Kidney tubule cell (primary cell): ENCODE results near the gene TRAPPC3.

Source experiments
- DNase-seq: peaks from one replicate; pipeline ENCODE4 v3.0.0-alpha.2; 2018; ENCODE audit warnings: low spot score

The TRAPPC3 gene

DNA sequence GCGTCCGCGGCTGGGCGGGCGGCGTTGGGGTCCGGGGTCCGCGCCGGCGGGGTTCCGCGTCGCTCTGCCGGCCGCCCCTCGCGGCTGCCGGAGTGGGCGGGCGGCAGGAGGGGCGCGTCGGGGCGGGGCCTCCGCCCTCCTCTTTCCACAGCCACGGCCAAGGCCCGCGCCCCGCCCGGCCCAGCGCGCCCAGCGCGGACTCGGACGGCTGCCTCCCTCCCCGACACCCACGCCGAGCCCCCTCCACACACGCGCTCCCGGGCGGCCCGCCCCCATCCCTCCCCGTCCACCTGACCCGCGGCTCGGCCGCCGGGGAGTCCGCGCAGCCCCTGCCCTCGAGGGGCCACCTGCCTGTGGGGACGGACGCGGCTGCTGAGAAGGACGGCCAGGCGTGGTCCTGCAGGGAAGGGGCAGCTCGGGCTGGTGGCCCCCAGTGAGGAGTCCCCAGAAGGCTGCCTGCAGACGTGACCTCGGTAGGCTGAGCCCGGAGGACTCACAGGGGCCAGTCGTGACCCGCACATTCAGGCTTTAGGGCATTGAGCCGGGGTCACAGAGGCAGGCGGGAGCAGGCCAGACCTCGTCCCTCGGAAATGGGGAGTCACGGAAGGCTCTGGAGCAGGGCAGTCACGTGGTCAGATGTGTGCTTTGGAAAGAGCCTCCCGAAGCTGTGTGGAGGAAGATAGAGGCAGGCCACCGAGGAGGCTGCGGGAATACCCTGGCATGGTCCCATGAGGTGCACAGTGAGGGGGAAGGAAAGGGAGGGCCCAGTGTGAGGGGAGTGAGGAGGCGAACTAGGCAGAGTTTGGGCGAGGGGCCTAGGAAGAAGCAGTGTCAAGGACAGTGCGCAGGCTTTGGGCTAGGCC, 23.9 kb downstream of the TRAPPC3 start, which contains the start of gene COL8A2:
COL8A2 (minus strand) TSS at position 94 of the 863 bp plus-strand sequence. CDS start 24,980 bp downstream, outside the sequence.
- no peak for DNase-seq

DNA sequence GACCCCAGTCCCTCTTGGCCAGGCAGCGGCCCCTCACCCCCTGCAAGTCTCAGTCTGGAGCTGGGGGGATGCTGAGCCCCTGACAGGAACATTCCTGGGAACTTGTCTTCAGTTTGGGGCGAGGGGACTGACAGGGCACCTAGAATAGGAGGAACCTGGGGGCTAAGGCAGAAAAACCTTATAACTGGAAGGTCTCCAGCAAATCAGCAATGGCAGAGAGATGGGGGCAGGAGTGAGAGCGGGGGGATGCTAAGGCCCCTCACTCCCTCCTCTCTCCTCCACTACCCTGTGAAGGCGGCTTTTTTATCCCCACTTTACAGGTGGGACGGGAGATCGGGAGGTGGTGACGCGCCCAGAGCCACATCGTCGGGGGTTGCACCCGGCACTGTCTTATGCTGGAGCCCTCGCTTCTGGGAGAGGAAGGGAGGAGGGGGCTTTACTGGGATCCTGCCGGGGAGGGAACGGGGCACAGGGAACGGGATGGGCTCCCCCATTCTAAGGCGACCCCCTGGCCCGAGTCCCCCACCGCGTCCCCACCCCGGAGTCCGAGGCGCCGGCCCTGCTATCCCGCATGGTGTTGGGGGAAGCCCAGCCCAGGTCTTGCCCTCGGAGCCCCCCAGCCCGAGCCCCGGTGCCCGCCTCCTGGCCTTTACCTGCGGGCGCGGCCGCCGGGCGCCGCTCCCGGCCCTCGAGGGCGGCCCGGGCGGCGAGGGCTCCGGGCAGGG, 24.7 kb downstream of the TRAPPC3 start:
- DNase-seq = no peak

DNA sequence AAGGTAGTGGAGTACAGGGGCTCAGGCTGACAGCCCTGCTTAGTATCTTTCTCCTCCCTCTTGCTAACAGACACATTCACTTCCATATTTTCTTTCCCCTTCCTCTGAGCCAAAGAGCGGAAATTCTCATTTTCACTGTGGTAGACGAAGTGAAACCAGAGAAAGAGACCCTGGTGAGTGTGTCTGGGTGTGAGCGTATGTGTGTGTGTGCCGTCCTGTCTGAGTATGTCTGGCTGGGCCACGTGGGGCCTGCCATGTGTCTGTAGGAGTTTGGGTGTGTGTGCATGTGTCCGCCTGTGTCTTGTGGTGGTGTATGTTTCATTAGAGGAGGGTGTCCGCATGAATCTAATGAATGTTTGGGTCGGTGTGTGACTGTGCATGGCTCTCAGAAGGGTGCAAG, 25.9 kb downstream of the TRAPPC3 start:
- DNase-seq = no peak

GRCh38 chr1:36122062-36123030, 26.9 kb downstream of the TRAPPC3 start:
- DNase-seq = no peak

GRCh38 chr1:36119456-36119855, 29.8 kb downstream of the TRAPPC3 start:
- no peak for DNase-seq

DNA sequence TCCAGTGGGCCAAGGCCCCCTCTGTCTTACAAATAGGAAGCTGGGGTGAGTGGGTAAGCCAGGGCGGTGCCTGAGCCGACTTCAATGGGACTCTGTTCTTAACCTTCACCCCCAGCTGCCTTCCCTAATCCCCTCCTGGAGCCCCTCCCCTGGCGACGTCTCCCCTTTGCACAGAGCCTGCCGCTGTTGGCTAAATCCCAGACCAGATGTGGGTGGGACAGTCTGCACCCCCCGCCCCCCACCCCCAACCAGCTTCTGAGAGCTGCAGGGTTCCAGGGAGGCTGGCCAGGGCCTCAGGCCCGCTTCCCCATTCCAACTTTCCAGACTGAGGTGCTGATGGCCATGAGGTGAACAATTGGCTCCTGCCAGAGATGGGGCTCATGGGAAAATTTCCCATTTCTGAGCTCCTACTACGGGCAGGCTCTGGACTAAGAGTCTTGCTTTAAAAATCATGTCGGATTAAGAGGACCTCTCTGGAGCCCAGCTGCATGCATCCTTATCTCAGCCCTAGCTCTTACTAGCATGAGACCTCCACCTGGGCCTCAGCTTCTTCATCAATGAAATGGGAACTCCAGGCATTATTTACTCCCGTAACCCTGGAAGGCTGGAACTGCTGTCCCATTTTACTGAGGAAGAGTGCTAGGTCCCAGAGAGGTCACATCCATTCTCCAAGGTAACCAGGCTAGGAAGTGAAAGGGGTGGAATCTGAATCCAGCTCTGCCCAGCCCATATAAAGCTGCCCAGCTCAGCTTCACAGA, 30.7 kb downstream of the TRAPPC3 start:
- no peak for DNase-seq

GRCh38 chr1:36116901-36117300, 32.4 kb downstream of the TRAPPC3 start:
- no peak for DNase-seq

- no peak for DNase-seq
Observed at GRCh38 chr1:36115931-36116330, 33.4 kb downstream of the TRAPPC3 start.

DNA sequence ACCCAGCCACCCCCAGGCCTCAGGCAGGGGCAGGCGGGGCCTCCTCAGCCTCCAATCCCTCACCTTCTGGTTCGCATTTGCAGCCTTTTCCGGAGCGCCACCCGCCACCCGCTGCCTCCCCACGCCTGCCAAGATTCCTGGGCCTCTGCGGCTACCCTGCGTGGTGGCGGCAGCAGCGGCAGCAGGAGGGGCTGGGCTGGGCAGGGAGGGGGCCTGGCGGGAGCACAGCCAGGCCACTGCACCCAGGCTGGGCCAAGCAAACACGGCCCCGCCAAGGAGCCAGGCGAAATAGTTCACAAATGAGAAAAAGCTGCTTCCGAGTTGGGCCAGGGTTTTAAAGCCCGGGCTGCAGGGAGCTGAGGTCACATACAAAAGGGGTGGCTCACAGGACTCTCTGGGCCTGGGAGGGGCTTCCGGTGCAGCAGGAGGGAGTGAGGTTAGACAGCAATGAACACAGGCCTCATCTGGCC, 34.1 kb downstream of the TRAPPC3 start:
- no peak for DNase-seq

GRCh38 chr1:36114371-36114770, 34.9 kb downstream of the TRAPPC3 start:
- no peak for DNase-seq

- DNase-seq = no peak
Observed at GRCh38 chr1:36112823-36113222, 36.5 kb downstream of the TRAPPC3 start.

DNA sequence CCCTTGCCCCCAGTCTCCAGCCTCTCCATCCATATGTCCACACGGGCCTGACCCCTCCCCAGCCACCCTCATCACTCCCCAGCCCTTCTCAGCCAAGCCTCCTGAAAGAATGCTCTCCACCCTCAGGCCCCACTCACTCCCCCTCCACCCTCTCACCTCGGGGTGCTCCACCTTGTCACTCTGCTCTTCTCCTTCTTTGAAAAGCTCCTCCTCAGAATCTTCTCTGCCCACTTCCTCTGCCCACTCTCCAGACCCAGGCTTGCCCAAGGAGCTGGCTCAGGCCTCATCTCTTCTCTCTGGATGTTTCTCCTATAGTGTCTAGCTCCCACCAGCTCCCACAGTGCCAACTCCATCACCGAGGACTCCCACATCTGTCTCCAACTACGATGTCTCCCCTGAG, 38.1 kb downstream of the TRAPPC3 start:
- no peak for DNase-seq

- peak; percentile 85 for DNase-seq
Observed at GRCh38 chr1:36109041-36109679, 40.1 kb downstream of the TRAPPC3 start.

DNA sequence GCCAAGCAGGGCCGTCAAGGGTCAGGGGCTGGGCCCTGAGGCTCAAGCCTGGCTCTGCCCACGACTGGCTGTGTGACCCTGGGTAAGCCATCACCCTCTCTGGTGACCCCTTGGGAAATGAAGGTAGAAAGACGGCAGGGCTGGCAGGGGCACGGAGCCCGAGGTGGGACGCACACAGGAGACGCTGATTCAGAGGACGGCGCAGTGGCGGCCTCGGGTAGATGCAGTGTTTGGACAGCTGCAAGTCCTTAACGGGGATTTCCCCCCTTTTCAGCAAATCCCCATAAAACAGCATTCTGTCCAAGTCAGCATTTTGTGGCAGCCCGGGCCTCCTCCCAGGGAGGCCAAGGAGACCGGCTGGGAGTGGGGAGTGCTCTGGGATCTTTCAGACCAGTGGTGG, 41.0 kb downstream of the TRAPPC3 start:
- no peak for DNase-seq

DNA sequence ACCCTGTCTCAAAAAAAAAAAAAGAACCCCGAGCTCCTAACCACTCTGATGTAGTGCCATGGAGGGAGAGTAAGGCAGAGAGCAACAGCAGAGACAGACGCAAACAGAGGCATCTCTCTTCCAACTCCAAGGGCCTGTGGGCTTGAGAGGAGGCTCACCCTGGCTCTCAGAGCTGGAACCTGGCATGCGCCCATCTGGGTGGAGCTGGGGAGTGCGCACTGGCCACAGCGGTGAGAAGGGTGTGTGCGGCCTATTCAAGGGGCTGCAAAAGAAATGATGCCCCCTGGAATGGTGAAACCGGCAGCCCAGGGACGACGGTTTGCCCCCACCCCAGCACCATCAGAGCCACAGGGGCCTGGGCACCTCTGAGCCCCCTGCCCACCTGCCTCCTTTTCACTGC, 41.9 kb downstream of the TRAPPC3 start:
- no peak for DNase-seq

DNA sequence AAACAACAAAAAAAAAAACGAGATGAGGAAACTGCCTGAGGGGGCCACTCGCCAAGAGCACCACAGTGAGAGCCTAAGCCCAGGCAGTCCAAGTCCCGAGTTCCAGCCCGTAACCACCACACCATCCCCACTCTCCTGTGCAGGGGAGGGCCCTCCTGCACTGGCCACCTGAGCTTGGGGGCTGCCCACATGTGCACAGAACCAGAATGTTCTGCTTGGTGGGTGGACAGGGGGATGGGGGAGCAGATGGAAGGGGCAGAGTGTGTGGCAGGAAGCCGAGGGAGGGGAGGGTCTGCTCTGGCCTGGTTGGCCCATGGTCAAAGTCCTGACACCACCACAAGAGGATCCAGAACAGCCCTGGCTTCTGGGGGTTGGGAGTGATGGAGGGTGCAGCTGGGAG, 43.0 kb downstream of the TRAPPC3 start:
- no peak for DNase-seq

DNA sequence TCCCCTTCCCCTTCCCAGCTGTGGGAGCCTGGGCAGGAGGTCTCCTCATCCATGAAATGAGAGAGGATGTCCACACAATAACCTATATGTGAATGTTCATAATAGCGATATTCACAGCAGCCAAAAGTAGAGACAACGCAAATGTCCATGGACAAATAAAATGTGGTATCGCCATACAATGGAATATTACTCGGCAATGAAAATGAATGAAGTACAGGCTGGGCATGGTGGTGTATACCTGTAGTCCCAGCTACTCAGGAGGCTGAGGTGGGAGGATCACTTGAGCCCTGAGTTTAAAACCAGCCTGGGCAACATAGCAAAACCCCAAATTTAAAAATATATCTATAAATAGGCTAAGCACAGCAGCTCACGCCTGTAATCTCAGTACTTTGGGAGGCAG, 47.7 kb downstream of the TRAPPC3 start:
- no peak for DNase-seq

DNA sequence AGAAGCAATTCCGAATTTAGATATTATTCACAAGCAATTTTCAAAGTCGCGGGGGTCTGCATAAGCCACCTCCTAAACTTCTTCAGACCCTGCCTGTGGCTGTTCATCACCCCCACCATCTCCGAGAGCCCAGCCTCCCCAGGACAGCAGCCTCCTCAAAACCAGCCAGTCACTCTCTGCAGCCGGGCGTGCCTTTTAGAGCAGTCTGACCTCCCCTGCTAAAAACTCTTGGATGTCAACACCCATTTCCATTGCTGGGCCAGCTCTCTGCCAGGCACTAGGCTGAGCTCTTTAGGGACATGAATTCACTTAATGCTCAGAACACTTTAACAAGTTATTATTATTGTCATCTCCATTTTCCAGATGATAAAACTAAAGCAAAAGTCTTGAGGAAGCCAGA, 48.9 kb downstream of the TRAPPC3 start:
- no peak for DNase-seq

GRCh38 chr1:36099681-36100341, 49.5 kb downstream of the TRAPPC3 start:
- DNase-seq = peak; percentile 80
